CD14-positive monocyte (primary cell): ENCODE measurements around the gene CROCC. TPM values are rescaled to one million over a fixed set of nuclear protein-coding genes. Genes with fewer than 3 reads are reported as not detected.
"Not testable (repeated sequence)": the region's sequence is repeated elsewhere in the genome, so short reads cannot be mapped to it uniquely, and the experiment has no call there.

Experiments used
- DNase-seq, 3 donors: peaks; one replicate each; pipeline ENCODE4 v3.0.0-alpha.2; 2011 to 2022
- H2AFZ ChIP-seq: 2 replicates; pipeline ENCODE4 v1.6.0; 2012; ENCODE audit warnings: mild to moderate bottlenecking, low read depth, low read length, inconsistent platforms; ENCODE audit not compliant: insufficient read depth, poor library complexity, severe bottlenecking
- H3K27ac ChIP-seq, 2 donors: 1 replicate in 1 of 2; 2 replicates in 1 of 2; pipeline ENCODE4 v1.5.1; 2012 to 2013; ENCODE audit warnings: low read length in 2 of 2, control low read depth in 1 of 2, inconsistent platforms in 1 of 2, low read depth in 1 of 2, mild to moderate bottlenecking in 1 of 2
- H3K27me3 ChIP-seq, 2 donors: one replicate each; pipeline versions ENCODE4 v1.6.0 to v1.6.1; 2011 to 2013; ENCODE audit warnings: low read length in 2 of 2; ENCODE audit not compliant: control insufficient read depth in 2 of 2, insufficient read depth in 2 of 2
- H3K36me3 ChIP-seq, 2 donors: replicated peaks in 1 of 2; 1 replicate in 1 of 2; 2 replicates in 1 of 2; pipeline versions ENCODE4 v1.5.1 to v1.6.1; 2012 to 2013; ENCODE audit warnings: low read length in 2 of 2, control low read depth in 1 of 2, inconsistent platforms in 1 of 2, mild to moderate bottlenecking in 1 of 2; ENCODE audit not compliant: insufficient read depth in 2 of 2, control insufficient read depth in 1 of 2
- H3K4me1 ChIP-seq, 2 donors: 1 replicate in 1 of 2; 2 replicates in 1 of 2; pipeline versions ENCODE4 v1.5.1 to v1.6.1; 2012 to 2013; ENCODE audit warnings: low read length in 2 of 2, control low read depth in 1 of 2, inconsistent platforms in 1 of 2, mild to moderate bottlenecking in 1 of 2, moderate library complexity in 1 of 2; ENCODE audit not compliant: insufficient read depth in 2 of 2, control insufficient read depth in 1 of 2
- H3K4me2 ChIP-seq: replicated peaks from 2 replicates; pipeline ENCODE3; 2012; ENCODE audit warnings: low read length, moderate library complexity, mild to moderate bottlenecking; ENCODE audit not compliant: poor library complexity, severe bottlenecking; ENCODE audit errors: extremely low read depth
- H3K4me3 ChIP-seq, 3 experiments: fragments of 200-600 bp in 1 of 3; sonication (generic) in 1 of 3; replicated peaks in 1 of 3; 1 replicate in 2 of 3; 2 replicates in 1 of 3; pipeline ENCODE4 v1.5.1; 2011 to 2013; ENCODE audit warnings: low read length in 3 of 3, mild to moderate bottlenecking in 3 of 3, control low read depth in 2 of 3, low read depth in 2 of 3, inconsistent platforms in 1 of 3, moderate library complexity in 1 of 3
- H3K79me2 ChIP-seq: 2 replicates; pipeline ENCODE4 v1.6.0; 2012; ENCODE audit warnings: mild to moderate bottlenecking, control low read depth, inconsistent platforms, low read length, moderate library complexity; ENCODE audit not compliant: insufficient read depth
- H3K9ac ChIP-seq: 2 replicates; pipeline ENCODE4 v1.6.0; 2017; ENCODE audit warnings: low read length, mild to moderate bottlenecking; ENCODE audit not compliant: insufficient read depth, poor library complexity, severe bottlenecking
- H3K9me3 ChIP-seq, 2 donors: replicated peaks in 1 of 2; 1 replicate in 1 of 2; 2 replicates in 1 of 2; pipeline versions ENCODE4 v1.5.1 to v1.6.1; 2012 to 2013; ENCODE audit warnings: low read length in 2 of 2, control low read depth in 1 of 2; ENCODE audit not compliant: control insufficient read depth in 1 of 2, insufficient read depth in 1 of 2
- H4K20me1 ChIP-seq: 2 replicates; pipeline ENCODE4 v1.6.0; 2012; ENCODE audit warnings: mild to moderate bottlenecking, low read length, control low read depth, moderate library complexity; ENCODE audit not compliant: insufficient read depth
- H3K27ac Mint-ChIP-seq, 7 donors: one replicate each; pipeline ENCODE4 v1.8.0; 2020; ENCODE audit warnings: mild to moderate bottlenecking in 7 of 7, mixed read lengths in 7 of 7, moderate library complexity in 6 of 7, inconsistent platforms in 2 of 7
- H3K27me3 Mint-ChIP-seq, 3 donors: one replicate each; pipeline ENCODE4 v1.8.0; 2021 to 2022; ENCODE audit warnings: low read depth in 3 of 3, mild to moderate bottlenecking in 3 of 3, mixed read lengths in 3 of 3, moderate library complexity in 3 of 3, inconsistent platforms in 1 of 3
- H3K36me3 Mint-ChIP-seq, 2 donors: one replicate each; pipeline ENCODE4 v1.8.0; 2020; ENCODE audit warnings: mixed read lengths in 2 of 2, inconsistent platforms in 1 of 2, mild to moderate bottlenecking in 1 of 2
- H3K4me1 Mint-ChIP-seq: one replicate; pipeline ENCODE4 v1.8.0; 2020; ENCODE audit warnings: mild to moderate bottlenecking, mixed read lengths
- H3K4me3 Mint-ChIP-seq, 2 donors: one replicate each; pipeline ENCODE4 v1.8.0; 2020; ENCODE audit warnings: mild to moderate bottlenecking in 2 of 2, mixed read lengths in 2 of 2, moderate library complexity in 1 of 2
- H3K9me3 Mint-ChIP-seq, 7 donors: one replicate each; pipeline ENCODE4 v1.8.0; 2020 to 2022; ENCODE audit warnings: mixed read lengths in 7 of 7, mild to moderate bottlenecking in 6 of 7, moderate library complexity in 6 of 7, inconsistent platforms in 2 of 7
- CTCF ChIP-seq: fragments of 200-600 bp; IDR thresholded peaks from one replicate; pipeline ENCODE4 v1.8.0; 2022; ENCODE audit warnings: antibody characterized with exemption, mild to moderate bottlenecking
- WGBS: methylation state at CpG from one replicate; pipeline ENCODE4 v1.1.5; 2013; ENCODE audit warnings: missing lambda C conversion rate; ENCODE audit not compliant: insufficient coverage; 5-methylcytosine and 5-hydroxymethylcytosine counted together
- intact Hi-C, 2 donors: fragments of 100-400 bp; cut with micrococcal nuclease; formaldehyde crosslinking; loops; one replicate each; pipeline versions ENCODE4 v1.15.0 to v1.15.1; 2023
- polyA plus RNA-seq, 3 donors: library from polyadenylated mRNA; depleted of rRNA in 1 of 3; unstranded in 2 of 3; stranded (reverse) in 1 of 3; fragments of 300-500 nt in 2 of 3; fragments of >200 nt in 1 of 3; fragmentation: Illumina TruSeq in 2 of 3; gene quantifications; 1 replicate in 2 of 3; 2 replicates in 1 of 3; pipeline ENCODE4 v1.2.3, GENCODE V29; 2012 to 2021

Gene CROCC
- polyA plus RNA-seq, 3 donors, result 0.21 to 46.1 (median 0.69) TPM

GRCh38 chr1:16913181-16913832 is 8.4 kb upstream of the CROCC start:
- H3K27ac ChIP-seq, result peak overlapping the region; percentile 13 to 60
- Mint-ChIP-seq H3K27ac (peak overlapping the region; percentile 64 to 90 (median 86)), H3K4me1 (peaks cover 37% of the 10 kb centered on the region), H3K4me3 (peak overlapping the region; percentile 76 to 85), H3K9me3 (peaks cover 0 to 2% (median 0%) of the 10 kb centered on the region in 7 donors), H3K36me3 (no peaks in the 10 kb centered on the region), H3K27me3 (peaks cover 7 to 15% (median 14%) of the 10 kb centered on the region in 3 donors)
- H3K4me2 ChIP-seq, result peak overlapping the region; percentile 86
- 49% methylated on average over 36 of the region's 36 CpGs for WGBS
- H2AFZ ChIP-seq, result peak overlapping the region; percentile 85
- H3K4me1 ChIP-seq, result peaks cover 26 to 37% of the 10 kb centered on the region in 2 donors
- H3K36me3 ChIP-seq, result no peaks in the 10 kb centered on the region
- no peaks in the 10 kb centered on the region for H3K27me3 ChIP-seq
- DNase-seq, result no peak
- no peaks in the 10 kb centered on the region for H3K9me3 ChIP-seq
- intact Hi-C loops, result no loop called here
- TF ChIP-seq CTCF, result no peak
- peak overlapping the region; percentile 21 to 83 (median 47) for H3K4me3 ChIP-seq
- no peaks in the 10 kb centered on the region for H3K79me2 ChIP-seq
- no peaks in the 10 kb centered on the region for H4K20me1 ChIP-seq
- peak overlapping the region; percentile 72 for H3K9ac ChIP-seq

GRCh38 chr1:16913833-16914662 is 7.7 kb upstream of the CROCC start:
- Histone ChIP-seq H4K20me1 (no peaks in the 10 kb centered on the region), H3K79me2 (no peaks in the 10 kb centered on the region), H2AFZ (peak overlapping the region; percentile 94), H3K27ac (peak overlapping the region in 1 of 2 donors; percentile 64), H3K4me1 (peaks cover 26 to 37% of the 10 kb centered on the region in 2 donors), H3K4me2 (peak overlapping the region; percentile 86), H3K36me3 (no peaks in the 10 kb centered on the region), H3K9ac (peak overlapping the region; percentile 72), H3K4me3 (peak overlapping the region; percentile 44 to 83 (median 47)), H3K9me3 (no peaks in the 10 kb centered on the region), H3K27me3 (no peaks in the 10 kb centered on the region)
- under 1% methylated on average over 109 of the region's 109 CpGs for WGBS
- intact Hi-C loops, result no loop called here
- Mint-ChIP-seq H3K4me1 (peaks cover 37% of the 10 kb centered on the region), H3K27me3 (peaks cover 5 to 15% (median 14%) of the 10 kb centered on the region in 3 donors), H3K27ac (peak overlapping the region in 6 of 7 donors; percentile 25 to 90 (median 88)), H3K36me3 (no peaks in the 10 kb centered on the region), H3K9me3 (peaks cover 0 to 2% (median 0%) of the 10 kb centered on the region in 7 donors), H3K4me3 (peak overlapping the region; percentile 87 to 96)
- DNase-seq, result peak; percentile 76 to 86 (median 85)
- no peak for TF ChIP-seq CTCF

DNA sequence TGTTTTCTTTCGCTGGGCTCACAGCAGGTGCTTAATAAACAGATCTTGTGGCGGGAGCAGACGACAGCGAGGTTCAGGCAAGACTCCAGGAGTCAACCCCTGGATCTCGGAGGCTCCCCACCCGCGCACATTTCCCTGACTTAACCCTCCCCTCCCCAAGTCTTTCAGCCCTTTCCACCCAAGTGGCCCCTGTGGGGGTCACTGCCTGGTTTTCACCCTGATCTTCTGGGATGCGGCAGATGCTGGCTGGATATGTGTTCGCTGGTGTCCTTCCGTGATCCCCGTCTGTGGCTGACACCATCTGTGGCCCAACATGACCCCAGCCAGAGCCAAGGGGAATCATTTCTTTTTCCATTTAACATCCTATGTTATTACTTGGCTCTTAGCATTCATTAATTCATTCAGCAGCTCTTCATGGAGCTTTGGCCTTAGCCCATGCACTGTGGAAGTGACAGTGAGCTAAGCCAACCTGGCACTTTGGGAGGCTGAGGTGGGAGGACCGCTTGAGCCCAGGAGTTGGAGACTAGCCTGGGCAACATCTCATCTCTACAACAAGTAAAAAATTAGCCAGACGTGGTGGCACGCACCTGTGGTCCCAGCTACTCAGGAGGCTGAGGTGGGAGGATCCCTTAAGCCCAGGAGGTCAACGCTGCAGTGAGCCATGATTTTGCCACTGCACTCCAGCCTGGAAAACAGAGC is 6.7 kb upstream of the CROCC start:
- H3K27ac ChIP-seq, H3K36me3 ChIP-seq, H3K36me3 Mint-ChIP-seq, H3K9me3 Mint-ChIP-seq, H3K9ac ChIP-seq, H4K20me1 ChIP-seq, intact Hi-C loops, H3K79me2 ChIP-seq, H3K27me3 ChIP-seq, DNase-seq, H3K9me3 ChIP-seq, H2AFZ ChIP-seq: not testable (repeated sequence)
- H3K4me1 Mint-ChIP-seq, result peaks cover 36% of the 10 kb centered on the region
- 62% methylated on average over 14 of the region's 15 CpGs for WGBS
- peak overlapping the region; percentile 87 to 96 for H3K4me3 Mint-ChIP-seq
- peak overlapping the region in 2 of 7 donors; percentile 24 to 68 for H3K27ac Mint-ChIP-seq
- Histone ChIP-seq H3K4me3 (peak overlapping the region in 1 of 3 experiments; percentile 83), H3K4me2 (peak overlapping the region; percentile 86), H3K4me1 (peaks cover 26 to 37% of the 10 kb centered on the region in 2 donors)
- peaks cover 8 to 15% (median 14%) of the 10 kb centered on the region in 3 donors for H3K27me3 Mint-ChIP-seq
